Measurements from ENCODE around the gene AJM1. TPM values are rescaled to one million over a fixed set of nuclear protein-coding genes. Genes with fewer than 3 reads are reported as not detected.

The AJM1 gene
- total RNA-seq, 6 experiments from 2014 or later = 1.7 to 2.8 (median 2.6) TPM

DNA sequence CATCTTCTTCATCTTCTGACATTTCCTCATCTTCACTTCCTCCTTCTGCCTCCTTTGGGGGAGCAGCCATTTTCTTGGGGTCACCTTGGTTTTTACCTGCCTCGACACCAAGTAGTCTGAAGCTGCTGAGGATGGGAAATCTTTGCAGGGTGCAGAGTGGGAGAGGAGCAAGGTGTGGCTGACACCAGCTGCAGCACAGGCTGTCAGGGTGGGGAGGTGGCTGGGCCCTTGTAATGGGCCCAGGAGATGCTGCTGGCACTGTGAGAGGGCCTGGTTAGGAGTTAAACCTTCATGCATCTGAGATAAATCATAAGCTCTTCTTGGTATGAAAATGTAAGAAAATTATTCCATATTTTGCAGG lies 26.9 kb upstream of the AJM1 start:
- Histone ChIP-seq H3K9me3 (no peaks in the 10 kb centered on the region), H3K4me1 (no peaks in the 10 kb centered on the region), H3K4me3 (no peak overlapping the region), H3K36me3 (peaks cover 0 to 3% (median 0%) of the 10 kb centered on the region in 4 donors), H3K27ac (no peak overlapping the region), H3K27me3 (no peaks in the 10 kb centered on the region)
- intact Hi-C loops (cut with DNase I) = no loop called here
- no peak for ATAC-seq
- whole genome bisulfite sequencing (ENCODE audit: insufficient coverage, low coverage, low lambda C conversion rate, missing lambda C conversion rate) = 43% methylated on average over 1 of the region's 1 CpG
- DNase-seq = no peak
- no peak for TF ChIP-seq POLR2A (IDR thresholded peaks at IDR 0.05)
- TF ChIP-seq, protein P1, sequence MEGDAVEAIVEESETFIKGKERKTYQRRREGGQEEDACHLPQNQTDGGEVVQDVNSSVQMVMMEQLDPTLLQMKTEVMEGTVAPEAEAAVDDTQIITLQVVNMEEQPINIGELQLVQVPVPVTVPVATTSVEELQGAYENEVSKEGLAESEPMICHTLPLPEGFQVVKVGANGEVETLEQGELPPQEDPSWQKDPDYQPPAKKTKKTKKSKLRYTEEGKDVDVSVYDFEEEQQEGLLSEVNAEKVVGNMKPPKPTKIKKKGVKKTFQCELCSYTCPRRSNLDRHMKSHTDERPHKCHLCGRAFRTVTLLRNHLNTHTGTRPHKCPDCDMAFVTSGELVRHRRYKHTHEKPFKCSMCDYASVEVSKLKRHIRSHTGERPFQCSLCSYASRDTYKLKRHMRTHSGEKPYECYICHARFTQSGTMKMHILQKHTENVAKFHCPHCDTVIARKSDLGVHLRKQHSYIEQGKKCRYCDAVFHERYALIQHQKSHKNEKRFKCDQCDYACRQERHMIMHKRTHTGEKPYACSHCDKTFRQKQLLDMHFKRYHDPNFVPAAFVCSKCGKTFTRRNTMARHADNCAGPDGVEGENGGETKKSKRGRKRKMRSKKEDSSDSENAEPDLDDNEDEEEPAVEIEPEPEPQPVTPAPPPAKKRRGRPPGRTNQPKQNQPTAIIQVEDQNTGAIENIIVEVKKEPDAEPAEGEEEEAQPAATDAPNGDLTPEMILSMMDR (IDR thresholded peaks at IDR 0.05) = no peak

DNA sequence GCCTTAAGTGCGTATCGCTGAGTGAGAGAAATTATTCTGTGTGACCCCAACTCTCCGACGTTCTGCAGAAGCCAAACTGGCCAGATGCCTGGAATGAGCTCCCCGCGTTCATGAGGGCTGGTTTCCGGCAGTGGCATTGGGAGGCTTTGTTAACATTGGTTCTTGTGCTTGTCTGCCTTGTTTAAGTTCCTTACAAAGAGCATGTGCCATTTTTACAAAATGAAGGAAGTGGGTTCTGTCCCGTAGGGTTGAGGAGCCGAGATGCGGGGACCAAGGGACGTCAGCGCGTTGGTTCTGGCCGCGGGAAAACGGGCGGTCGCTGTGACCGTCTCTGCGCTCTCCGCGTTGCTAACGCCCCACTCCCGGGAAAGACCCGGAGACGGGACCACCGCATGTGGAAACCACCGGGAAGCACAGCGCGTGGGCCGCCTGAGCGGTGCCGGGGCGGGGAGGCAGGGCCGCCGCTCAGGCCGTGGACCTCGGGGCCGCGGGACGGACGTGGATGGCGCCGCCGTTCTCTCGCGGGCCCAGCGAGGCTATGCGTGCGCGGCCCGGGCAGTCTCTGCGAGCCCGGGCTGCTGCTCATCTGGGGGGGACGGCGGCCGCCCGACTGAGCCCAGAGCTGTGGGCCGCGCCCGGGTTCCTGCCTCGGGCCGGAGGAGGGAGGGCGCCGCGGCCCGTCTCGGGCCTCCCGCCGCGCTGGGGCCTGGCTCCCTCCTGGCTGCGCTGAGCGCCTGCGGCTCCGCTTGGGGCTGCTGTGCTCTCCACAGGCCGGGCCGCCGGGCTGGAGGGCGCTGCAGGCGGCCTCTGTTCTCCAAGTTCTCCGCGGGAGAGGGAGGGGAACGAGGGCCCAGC lies 21.1 kb upstream of the AJM1 start:
- H3K4me3 ChIP-seq = peak overlapping the region in 2 of 3 donors; percentile 9 to 26
- ATAC-seq = peak; percentile 33 to 55 (median 38)
- intact Hi-C loops (cut with DNase I) = no loop called here

DNA sequence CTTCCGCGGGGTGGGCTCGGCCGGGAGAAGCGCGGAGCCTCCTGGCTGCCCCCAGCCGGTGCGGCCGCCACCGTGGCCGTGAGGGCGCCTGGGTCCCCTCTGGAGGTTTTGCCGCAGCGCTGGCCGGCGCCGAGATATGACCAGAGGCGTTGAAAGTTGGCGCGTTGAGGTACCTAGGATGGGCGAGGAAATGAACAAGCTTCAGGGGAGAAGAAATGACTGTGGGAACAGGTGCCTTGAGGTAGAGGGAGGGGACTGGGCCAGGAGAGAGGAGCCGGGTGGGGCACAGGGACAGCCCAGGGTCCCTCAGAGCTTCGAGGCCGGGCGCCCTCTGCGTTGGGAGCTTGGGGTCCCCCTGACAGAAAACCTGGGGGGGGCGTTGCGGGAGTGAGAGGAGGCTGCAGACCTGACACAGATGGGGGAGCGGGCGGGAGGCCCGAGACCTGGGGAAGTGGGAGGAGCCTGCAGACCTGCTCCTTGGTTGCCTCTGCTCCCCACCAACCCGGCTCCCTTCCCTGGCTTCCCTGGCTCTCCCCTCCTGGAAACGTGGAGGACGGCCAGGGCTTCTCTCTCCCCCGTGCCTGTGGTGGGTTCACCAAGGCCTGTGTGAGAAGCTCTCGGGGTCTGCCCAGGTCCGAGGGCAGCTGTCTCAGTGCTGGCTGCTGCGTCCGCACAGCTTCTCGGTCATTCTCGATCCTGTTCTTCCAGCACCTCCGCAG lies 20.3 kb upstream of the AJM1 start:
- ATAC-seq (peak in 1 of 4 donors; percentile 5), DNase-seq (peak in 2 of 3 donors; percentile 40 to 45)
- peak overlapping the region in 2 of 3 donors; percentile 9 to 26 for H3K4me3 ChIP-seq
- no peaks in the 10 kb centered on the region for H3K27me3 ChIP-seq
- no peaks in the 10 kb centered on the region for H3K9me3 ChIP-seq
- TF ChIP-seq POLR2A (IDR thresholded peaks at IDR 0.05) = no peak
- TF ChIP-seq, protein P1 (IDR thresholded peaks at IDR 0.05) = no peak
- WGBS (ENCODE audit: insufficient coverage, low coverage, low lambda C conversion rate, missing lambda C conversion rate) = 83% methylated on average over 19 of the region's 42 CpGs
- H3K36me3 ChIP-seq = peaks cover 0 to 23% (median 0%) of the 10 kb centered on the region in 4 donors
- no peak overlapping the region for H3K27ac ChIP-seq
- intact Hi-C loops (cut with DNase I) = no loop called here
- H3K4me1 ChIP-seq = no peaks in the 10 kb centered on the region

More for the DNA sequence above, 21.1 kb upstream of the AJM1 start:
- 79% methylated on average over 16 of the region's 83 CpGs for WGBS (ENCODE audit: insufficient coverage, low coverage, low lambda C conversion rate, missing lambda C conversion rate)
- H3K4me1 ChIP-seq = no peaks in the 10 kb centered on the region
- H3K36me3 ChIP-seq = peaks cover 0 to 18% (median 0%) of the 10 kb centered on the region in 4 donors
- DNase-seq = peak in 1 of 3 donors; percentile 49
- H3K27ac ChIP-seq = peak overlapping the region in 1 of 3 donors; percentile 10
- H3K9me3 ChIP-seq = no peaks in the 10 kb centered on the region
- no peaks in the 10 kb centered on the region for H3K27me3 ChIP-seq
- TF ChIP-seq, protein P1 (IDR thresholded peaks at IDR 0.05) = no peak
- no peak for TF ChIP-seq POLR2A (IDR thresholded peaks at IDR 0.05)

DNA sequence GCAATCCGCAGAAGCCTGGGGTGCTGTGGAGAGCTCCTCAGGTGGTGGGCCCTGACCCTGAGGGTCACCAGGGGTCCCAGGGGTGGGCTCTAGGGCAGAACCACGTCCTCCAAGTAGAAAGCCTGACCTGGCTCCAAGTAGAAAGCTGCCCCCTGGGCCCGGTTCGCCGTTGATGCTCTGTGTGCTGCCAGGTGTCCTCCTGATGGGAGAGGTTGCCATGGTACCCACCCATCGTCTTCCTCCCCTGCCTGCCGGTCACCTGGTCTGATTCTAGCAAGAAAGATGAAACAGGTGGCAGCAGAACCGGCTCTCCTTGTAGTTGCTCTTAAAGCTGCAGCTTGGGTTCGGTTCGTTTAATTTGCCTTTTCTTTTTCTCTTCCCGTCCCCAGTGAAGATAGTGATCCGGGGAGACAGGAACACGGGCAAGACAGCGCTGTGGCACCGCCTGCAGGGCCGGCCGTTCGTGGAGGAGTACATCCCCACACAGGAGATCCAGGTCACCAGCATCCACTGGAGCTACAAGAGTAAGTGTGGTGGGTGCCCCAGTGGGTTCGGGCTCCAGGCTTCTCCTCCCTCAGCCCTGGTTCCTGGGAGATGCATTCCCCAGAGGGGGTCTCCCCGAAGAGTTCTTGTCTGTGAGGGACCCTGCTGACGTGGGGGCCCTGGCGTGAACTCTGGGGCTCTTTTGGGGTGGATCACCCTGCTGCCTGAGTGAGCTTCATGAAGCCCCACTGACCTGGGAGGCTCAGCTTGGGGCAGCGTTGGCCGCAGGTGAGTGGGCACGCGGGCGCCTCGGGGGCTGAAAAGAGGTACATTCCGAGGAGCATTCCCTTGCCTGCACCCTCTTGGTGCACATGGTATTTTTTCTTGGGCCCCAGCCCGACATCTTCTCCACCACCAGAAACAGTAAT lies 18.9 kb upstream of the AJM1 start:
- H3K9me3 ChIP-seq = no peaks in the 10 kb centered on the region
- no peak for ATAC-seq
- H3K27me3 ChIP-seq = no peaks in the 10 kb centered on the region
- H3K4me3 ChIP-seq = no peak overlapping the region
- peaks cover 0 to 23% (median 0%) of the 10 kb centered on the region in 4 donors for H3K36me3 ChIP-seq
- WGBS (ENCODE audit: insufficient coverage, low coverage, low lambda C conversion rate, missing lambda C conversion rate) = 98% methylated on average over 7 of the region's 30 CpGs
- no peak for TF ChIP-seq POLR2A (IDR thresholded peaks at IDR 0.05)
- TF ChIP-seq, protein P1 (IDR thresholded peaks at IDR 0.05) = no peak
- no peak overlapping the region for H3K27ac ChIP-seq
- intact Hi-C loops (cut with DNase I) = no loop called here
- DNase-seq = peak in 1 of 3 donors; percentile 51
- H3K4me1 ChIP-seq = no peaks in the 10 kb centered on the region
